ENCODE data around the gene SYCE1. TPM values are rescaled to one million over a fixed set of nuclear protein-coding genes. Genes with fewer than 3 reads are reported as not detected.

Gene SYCE1
- total and polyA plus RNA-seq, 8 donors: 0.45 to 1.7 (median 0.50) TPM; not detected in 5

GRCh38 chr10:133530506-133530905, 34.9 kb downstream of the SYCE1 start:
- Histone ChIP-seq H3K27ac (no peak overlapping the region), H3K9me3 (no peaks in the 10 kb centered on the region), H3K27me3 (peaks cover 0 to 53% (median 25%) of the 10 kb centered on the region in 3 donors), H3K36me3 (no peaks in the 10 kb centered on the region), H3K4me3 (no peak overlapping the region), H3K4me1 (peaks cover 18 to 28% (median 23%) of the 10 kb centered on the region in 4 donors)
- intact Hi-C loops (cut with DNase I; ENCODE audit: low total_unique reads): no loop called here
- TF ChIP-seq, protein P1, sequence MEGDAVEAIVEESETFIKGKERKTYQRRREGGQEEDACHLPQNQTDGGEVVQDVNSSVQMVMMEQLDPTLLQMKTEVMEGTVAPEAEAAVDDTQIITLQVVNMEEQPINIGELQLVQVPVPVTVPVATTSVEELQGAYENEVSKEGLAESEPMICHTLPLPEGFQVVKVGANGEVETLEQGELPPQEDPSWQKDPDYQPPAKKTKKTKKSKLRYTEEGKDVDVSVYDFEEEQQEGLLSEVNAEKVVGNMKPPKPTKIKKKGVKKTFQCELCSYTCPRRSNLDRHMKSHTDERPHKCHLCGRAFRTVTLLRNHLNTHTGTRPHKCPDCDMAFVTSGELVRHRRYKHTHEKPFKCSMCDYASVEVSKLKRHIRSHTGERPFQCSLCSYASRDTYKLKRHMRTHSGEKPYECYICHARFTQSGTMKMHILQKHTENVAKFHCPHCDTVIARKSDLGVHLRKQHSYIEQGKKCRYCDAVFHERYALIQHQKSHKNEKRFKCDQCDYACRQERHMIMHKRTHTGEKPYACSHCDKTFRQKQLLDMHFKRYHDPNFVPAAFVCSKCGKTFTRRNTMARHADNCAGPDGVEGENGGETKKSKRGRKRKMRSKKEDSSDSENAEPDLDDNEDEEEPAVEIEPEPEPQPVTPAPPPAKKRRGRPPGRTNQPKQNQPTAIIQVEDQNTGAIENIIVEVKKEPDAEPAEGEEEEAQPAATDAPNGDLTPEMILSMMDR (IDR thresholded peaks at IDR 0.05): no peak
- no peak for TF ChIP-seq POLR2AphosphoS5 (IDR thresholded peaks at IDR 0.05)
- no peak for TF ChIP-seq EP300 (IDR thresholded peaks at IDR 0.05)
- TF ChIP-seq POLR2A (IDR thresholded peaks at IDR 0.05): no peak
- DNase-seq: no peak
- 58 to 72% (median 68%) methylated on average over 9 of the region's 9 CpGs for WGBS, 5 donors

DNA sequence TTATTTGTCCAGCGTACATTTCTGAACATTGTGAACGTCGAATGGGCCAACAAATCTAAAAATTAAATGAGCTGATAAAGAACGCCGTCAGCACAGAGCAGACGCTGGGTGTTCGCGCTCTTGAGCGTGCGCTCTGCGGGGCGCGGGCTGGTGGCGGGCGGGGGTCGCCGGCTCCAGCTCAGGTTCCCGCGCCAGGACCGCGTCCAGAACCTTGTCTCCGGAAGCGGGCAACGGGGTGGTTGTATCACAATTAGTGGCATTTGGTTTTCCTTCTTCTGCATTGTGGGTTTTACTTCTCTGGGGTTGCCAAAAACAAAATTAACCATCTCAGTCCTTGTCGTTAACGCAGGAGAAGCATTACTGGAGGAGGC, 35.8 kb downstream of the SYCE1 start:
- no peak overlapping the region for H3K27ac ChIP-seq
- 5 to 27% (median 14%) methylated on average over 22 to 26 of the region's 26 CpGs for WGBS, 5 donors
- peaks cover 0 to 5% (median 0%) of the 10 kb centered on the region in 4 donors for H3K9me3 ChIP-seq
- DNase-seq: no peak
- intact Hi-C loops (cut with DNase I; ENCODE audit: low total_unique reads): no loop called here
- H3K27me3 ChIP-seq: peaks cover 0 to 57% (median 25%) of the 10 kb centered on the region in 3 donors
- no peaks in the 10 kb centered on the region for H3K36me3 ChIP-seq
- no peak for TF ChIP-seq EP300 (IDR thresholded peaks at IDR 0.05)
- no peak for TF ChIP-seq POLR2AphosphoS5 (IDR thresholded peaks at IDR 0.05)
- no peak for TF ChIP-seq POLR2A (IDR thresholded peaks at IDR 0.05)
- TF ChIP-seq, protein P1 (IDR thresholded peaks at IDR 0.05): no peak
- peaks cover 18 to 28% (median 23%) of the 10 kb centered on the region in 4 donors for H3K4me1 ChIP-seq
- peak overlapping the region; percentile 35 to 49 (median 44) for H3K4me3 ChIP-seq

- 2 to 16% (median 6%) methylated on average over 23 to 37 of the region's 37 CpGs for WGBS, 5 donors
- no peaks in the 10 kb centered on the region for H3K36me3 ChIP-seq
- peaks cover 18 to 28% (median 23%) of the 10 kb centered on the region in 4 donors for H3K4me1 ChIP-seq
- H3K4me3 ChIP-seq: peak overlapping the region; percentile 35 to 49 (median 44)
- intact Hi-C loops (cut with DNase I; ENCODE audit: low total_unique reads): no loop called here
- peak in 1 of 2 donors; percentile 38 for DNase-seq
- peaks cover 0 to 57% (median 25%) of the 10 kb centered on the region in 3 donors for H3K27me3 ChIP-seq
- H3K27ac ChIP-seq: no peak overlapping the region
- peaks cover 0 to 8% (median under 1%) of the 10 kb centered on the region in 4 donors for H3K9me3 ChIP-seq
- peak in 1 of 4 donors; percentile 9 for TF ChIP-seq POLR2A (IDR thresholded peaks at IDR 0.05)
- TF ChIP-seq, protein P1 (IDR thresholded peaks at IDR 0.05): no peak
Observed at GRCh38 chr10:133528845-133529575, 36.4 kb downstream of the SYCE1 start.

- H3K27me3 ChIP-seq: peaks cover 0 to 57% (median 25%) of the 10 kb centered on the region in 3 donors
- H3K4me3 ChIP-seq: peak overlapping the region; percentile 35 to 49 (median 44)
- DNase-seq: no peak
- H3K4me1 ChIP-seq: peaks cover 18 to 28% (median 23%) of the 10 kb centered on the region in 4 donors
- H3K9me3 ChIP-seq: peaks cover 0 to 15% (median 6%) of the 10 kb centered on the region in 4 donors
- TF ChIP-seq POLR2A (IDR thresholded peaks at IDR 0.05): no peak
- TF ChIP-seq, protein P1 (IDR thresholded peaks at IDR 0.05): no peak
- TF ChIP-seq POLR2AphosphoS5 (IDR thresholded peaks at IDR 0.05): no peak
- TF ChIP-seq EP300 (IDR thresholded peaks at IDR 0.05): no peak
- WGBS, 5 donors: 1 to 10% (median 4%) methylated on average over 34 to 50 of the region's 50 CpGs
- peak overlapping the region in 2 of 5 donors; percentile 55 to 57 for H3K27ac ChIP-seq
- no peaks in the 10 kb centered on the region for H3K36me3 ChIP-seq
- intact Hi-C loops (cut with DNase I; ENCODE audit: low total_unique reads): no loop called here
Observed at GRCh38 chr10:133528296-133528844, 37.0 kb downstream of the SYCE1 start.

Data from stomach (tissue), 9 donors.